GM12864 (cell line): Measurements from ENCODE around the gene CLIC4.
"Not testable (repeated sequence)": the region's sequence is repeated elsewhere in the genome, so short reads cannot be mapped to it uniquely, and the experiment has no call there.

Experiments used
- DNase-seq: peaks from one replicate; pipeline ENCODE4 v3.0.0-alpha.2; 2011; ENCODE audit warnings: low read depth
- H3K4me3 ChIP-seq: 2 replicates; pipeline ENCODE4 v1.5.1; 2011; ENCODE audit warnings: mild to moderate bottlenecking, low read depth, low read length, control low read depth
- CTCF ChIP-seq: IDR thresholded peaks from 2 replicates; pipeline ENCODE4 v1.5.1; 2011; ENCODE audit warnings: low read depth, mild to moderate bottlenecking, moderate library complexity, low read length, control low read depth, inconsistent platforms; ENCODE audit errors: missing control alignments

CLIC4 gene

GRCh38 chr1:24806588-24806987, 61.3 kb downstream of the CLIC4 start:
- TF ChIP-seq CTCF, result no peak
- DNase-seq, result no peak

DNA sequence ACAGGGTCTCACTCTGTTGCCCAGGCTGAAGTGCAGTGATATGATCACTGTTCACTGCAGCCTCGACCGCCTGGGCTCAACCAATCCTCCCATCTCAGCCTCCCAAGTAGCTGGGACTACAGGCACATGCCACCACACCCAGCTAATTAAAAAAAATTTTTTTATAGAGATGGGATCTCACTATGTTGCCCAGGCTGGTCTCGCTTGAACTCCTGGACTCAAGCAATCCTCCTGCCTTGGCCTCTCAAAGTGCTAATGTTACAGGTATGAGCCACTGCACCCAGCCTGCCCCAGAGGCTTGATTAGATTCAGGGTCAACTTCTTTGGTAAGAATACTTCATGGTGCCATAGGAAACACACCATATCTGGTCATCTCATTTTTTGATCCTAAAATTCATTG, 66.2 kb downstream of the CLIC4 start:
- not testable (repeated sequence) for H3K4me3 ChIP-seq, DNase-seq

More at GRCh38 chr1:24806588-24806987, 61.3 kb downstream of the CLIC4 start:
- H3K4me3 ChIP-seq, result no peak overlapping the region

DNA sequence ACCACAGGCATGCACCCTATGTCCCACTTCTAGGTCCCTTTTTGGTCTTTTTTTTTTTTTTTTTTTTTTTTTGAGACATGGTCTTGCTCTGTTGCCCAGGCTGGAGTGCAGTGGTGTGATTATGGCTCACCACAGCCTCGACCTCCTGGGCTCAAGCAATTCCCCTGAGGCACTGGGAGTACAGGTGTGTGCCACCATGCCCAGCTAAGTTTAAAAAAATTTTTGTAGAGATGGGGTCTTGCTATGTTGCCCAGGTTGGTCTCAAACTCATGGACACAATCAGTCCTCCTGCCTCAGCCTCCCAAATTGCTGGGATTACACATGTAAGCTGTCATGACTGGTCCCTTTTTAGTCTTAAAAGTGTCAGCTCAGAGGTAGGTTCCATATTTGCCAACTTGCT, 75.0 kb downstream of the CLIC4 start:
- DNase-seq, H3K4me3 ChIP-seq: not testable (repeated sequence)

DNA sequence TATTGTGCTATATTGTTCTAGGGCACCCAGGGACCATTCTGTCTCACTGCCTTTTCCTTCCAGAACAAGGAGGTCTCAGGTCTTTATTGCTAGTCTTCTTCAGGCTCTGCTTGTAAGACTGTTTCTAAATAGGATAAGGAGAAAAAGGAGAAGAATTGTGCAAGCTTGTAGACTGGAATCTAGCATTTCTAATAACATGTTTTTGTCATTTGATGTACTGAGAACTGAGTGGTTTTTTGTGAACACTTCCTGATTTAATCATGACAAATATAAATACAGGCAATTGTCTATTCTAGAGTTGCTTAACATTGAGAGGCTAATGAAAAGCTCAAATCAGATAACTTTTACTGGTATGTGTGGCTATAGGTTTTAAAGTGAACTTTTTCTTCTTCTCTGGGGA, 77.6 kb downstream of the CLIC4 start:
- no peak overlapping the region for H3K4me3 ChIP-seq
- no peak for DNase-seq
- no peak for TF ChIP-seq CTCF

- not testable (repeated sequence) for H3K4me3 ChIP-seq, DNase-seq
Observed at GRCh38 chr1:24823486-24823885, 78.2 kb downstream of the CLIC4 start.

DNA sequence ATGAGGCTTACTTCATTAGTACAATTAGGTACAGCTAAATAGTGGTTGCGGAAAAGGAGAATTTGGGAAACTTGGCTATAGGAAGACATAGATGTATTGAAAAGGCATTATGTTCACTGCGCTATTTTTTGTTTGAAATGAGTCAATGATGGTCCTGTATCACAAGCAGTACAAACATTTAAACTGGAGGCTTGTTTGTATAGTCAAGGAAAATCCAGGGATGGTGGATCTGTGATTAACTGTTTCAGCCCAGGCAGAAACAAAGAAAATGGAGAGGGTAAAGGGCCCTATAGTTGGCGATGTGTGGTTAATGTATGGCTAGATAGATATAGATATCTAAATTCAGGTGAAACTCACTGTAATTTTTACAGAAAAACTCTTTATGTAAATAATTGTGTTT, 79.9 kb downstream of the CLIC4 start:
- DNase-seq, result no peak
- no peak overlapping the region for H3K4me3 ChIP-seq
- TF ChIP-seq CTCF, result no peak

GRCh38 chr1:24826510-24826909, 81.3 kb downstream of the CLIC4 start:
- no peak for TF ChIP-seq CTCF
- no peak overlapping the region for H3K4me3 ChIP-seq
- no peak for DNase-seq

DNA sequence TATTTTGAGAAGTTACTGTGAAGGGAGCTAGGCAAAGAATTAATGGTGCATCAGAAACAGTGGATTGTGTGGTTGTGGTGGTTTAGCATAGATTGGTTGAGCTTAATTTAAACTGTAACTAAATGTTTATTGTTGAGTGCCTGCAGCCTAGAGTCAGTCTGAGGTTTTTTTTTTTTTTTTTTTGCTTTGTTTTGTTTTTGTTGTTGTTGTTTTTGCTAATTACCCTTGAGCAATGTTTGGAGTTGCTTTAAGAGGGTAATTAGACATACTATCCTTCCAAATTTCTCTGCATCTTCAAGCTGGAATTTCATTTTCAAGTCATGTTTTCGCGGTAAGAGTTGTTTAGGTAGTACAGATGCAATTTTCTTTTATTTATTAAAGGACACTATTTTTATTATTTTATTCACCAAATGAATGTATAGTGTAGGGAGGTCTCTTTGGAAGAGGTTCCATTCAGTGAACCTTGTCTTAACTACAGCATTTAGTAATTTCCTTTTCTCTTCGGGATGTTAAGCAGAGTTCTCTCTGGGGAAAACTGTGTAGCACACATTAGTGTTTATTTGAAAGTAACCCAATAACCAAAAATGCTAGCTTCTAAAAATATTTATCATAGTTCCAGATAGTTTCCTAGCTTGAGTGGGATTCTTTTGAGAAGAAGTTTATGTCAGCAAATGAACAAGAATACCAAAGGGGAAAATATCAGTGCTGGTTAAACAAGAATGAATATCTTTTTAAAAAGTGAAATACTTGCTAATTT, 82.3 kb downstream of the CLIC4 start:
- H3K4me3 ChIP-seq, result no peak overlapping the region
- no peak for DNase-seq
- no peak for TF ChIP-seq CTCF
